ENCODE data around the gene ADAMTS16.

The ADAMTS16 gene

GRCh38 chr5:5301176-5301575 is 161.0 kb downstream of the ADAMTS16 start:
- no peak for TF ChIP-seq CTCF (conservative IDR thresholded peaks at IDR 0.05)

GRCh38 chr5:5302201-5302600 is 162.1 kb downstream of the ADAMTS16 start:
- no peak for TF ChIP-seq CTCF (conservative IDR thresholded peaks at IDR 0.05)
- H3K27ac ChIP-seq: no peak overlapping the region; the same call in 1 of the 2 replicates

More at GRCh38 chr5:5301176-5301575, 161.0 kb downstream of the ADAMTS16 start:
- no peak overlapping the region; the same call in 1 of the 2 replicates for H3K27ac ChIP-seq

- H3K27ac ChIP-seq: peak overlapping the region; percentile 85
- TF ChIP-seq CTCF (conservative IDR thresholded peaks at IDR 0.05): no peak
These were observed 163.1 kb downstream of the ADAMTS16 start for GRCh38 chr5:5303242-5303641.

GRCh38 chr5:5304361-5305020 is 164.4 kb downstream of the ADAMTS16 start:
- H3K27ac ChIP-seq: peak overlapping the region; percentile 85
- TF ChIP-seq CTCF (conservative IDR thresholded peaks at IDR 0.05): no peak

- no peak overlapping the region; the same call in 1 of the 2 replicates for H3K27ac ChIP-seq
- TF ChIP-seq CTCF (conservative IDR thresholded peaks at IDR 0.05): no peak
These were observed 166.6 kb downstream of the ADAMTS16 start for GRCh38 chr5:5306696-5307095.

GRCh38 chr5:5308319-5308718 is 168.2 kb downstream of the ADAMTS16 start:
- no peak overlapping the region; the same call in 1 of the 2 replicates for H3K27ac ChIP-seq
- TF ChIP-seq CTCF (conservative IDR thresholded peaks at IDR 0.05): no peak

- peak overlapping the region; percentile 58; the same call in 1 of the 2 replicates for H3K27ac ChIP-seq
- TF ChIP-seq CTCF (conservative IDR thresholded peaks at IDR 0.05): no peak
These were observed 169.5 kb downstream of the ADAMTS16 start for GRCh38 chr5:5309645-5310044.
